T-helper 2 cell (primary cell): Measurements from ENCODE around the gene STAB1.

Experiments
- DNase-seq, 5 experiments: peaks; one replicate each; pipeline versions ENCODE4 v3.0.0 to v3.0.0-alpha.2; 2012 to 2022

Gene STAB1

DNA sequence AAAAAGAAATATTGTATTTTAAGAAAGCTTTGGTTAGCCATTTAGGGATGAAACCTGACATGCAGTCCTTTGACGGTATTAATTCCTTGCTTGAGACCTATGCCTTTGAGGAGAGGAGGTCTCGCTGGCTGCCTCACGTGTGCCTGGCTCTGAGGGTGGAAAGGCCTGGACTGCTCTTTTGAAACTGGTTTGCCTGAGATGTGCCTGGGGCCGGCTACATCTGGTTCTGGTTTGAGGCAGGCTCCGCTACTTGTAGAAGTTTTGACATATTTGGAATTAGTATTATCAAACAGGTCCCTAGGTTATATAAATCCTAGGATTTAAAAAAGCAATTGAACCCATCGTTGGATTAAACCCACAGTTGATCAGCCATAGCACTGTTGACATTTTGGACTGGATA lies 33.3 kb upstream of the STAB1 start:
- no peak for DNase-seq

GRCh38 chr3:52463416-52463815 lies 31.7 kb upstream of the STAB1 start:
- DNase-seq = no peak

DNA sequence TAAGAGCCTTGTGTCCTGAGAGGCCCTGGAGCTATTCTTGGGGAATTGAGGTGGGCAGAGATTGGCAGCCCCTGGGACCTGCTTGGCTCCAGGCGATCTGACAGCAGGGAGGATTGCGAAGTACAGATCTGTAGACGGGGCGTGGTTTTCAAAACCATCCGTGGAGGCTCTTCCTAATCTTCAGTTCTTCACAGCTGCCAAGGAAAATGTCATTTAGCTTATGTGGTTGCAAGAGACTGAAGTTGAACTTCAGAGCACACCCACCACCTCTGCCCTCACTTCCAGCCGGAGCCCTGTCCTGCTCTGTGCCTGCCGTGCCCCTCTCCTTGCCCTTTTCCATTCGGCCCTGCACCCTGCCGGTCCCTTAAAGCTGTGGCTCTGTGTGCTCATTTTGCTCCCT lies 26.8 kb upstream of the STAB1 start:
- no peak for DNase-seq

DNA sequence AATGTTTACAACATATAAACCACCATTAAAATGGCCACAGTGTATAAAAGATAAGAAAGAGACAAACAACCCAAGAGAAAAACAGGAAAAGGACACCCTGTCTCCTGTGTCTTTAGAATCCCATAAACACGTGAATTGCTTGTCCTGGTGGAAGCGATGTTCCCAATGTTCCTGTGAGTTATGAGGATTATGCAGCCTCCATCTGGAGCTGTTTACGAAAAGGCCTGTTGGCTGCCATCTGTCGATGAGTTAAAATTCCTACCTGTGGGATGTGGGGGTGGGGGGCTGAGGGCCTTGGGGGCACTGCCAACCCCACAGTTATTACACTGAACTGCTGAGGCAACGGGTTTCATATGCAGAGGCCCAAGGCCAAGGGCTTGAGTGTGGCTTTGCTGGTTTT lies 26.1 kb upstream of the STAB1 start:
- DNase-seq = no peak

- no peak for DNase-seq
These were observed 24.2 kb upstream of the STAB1 start for GRCh38 chr3:52470920-52471319.

DNA sequence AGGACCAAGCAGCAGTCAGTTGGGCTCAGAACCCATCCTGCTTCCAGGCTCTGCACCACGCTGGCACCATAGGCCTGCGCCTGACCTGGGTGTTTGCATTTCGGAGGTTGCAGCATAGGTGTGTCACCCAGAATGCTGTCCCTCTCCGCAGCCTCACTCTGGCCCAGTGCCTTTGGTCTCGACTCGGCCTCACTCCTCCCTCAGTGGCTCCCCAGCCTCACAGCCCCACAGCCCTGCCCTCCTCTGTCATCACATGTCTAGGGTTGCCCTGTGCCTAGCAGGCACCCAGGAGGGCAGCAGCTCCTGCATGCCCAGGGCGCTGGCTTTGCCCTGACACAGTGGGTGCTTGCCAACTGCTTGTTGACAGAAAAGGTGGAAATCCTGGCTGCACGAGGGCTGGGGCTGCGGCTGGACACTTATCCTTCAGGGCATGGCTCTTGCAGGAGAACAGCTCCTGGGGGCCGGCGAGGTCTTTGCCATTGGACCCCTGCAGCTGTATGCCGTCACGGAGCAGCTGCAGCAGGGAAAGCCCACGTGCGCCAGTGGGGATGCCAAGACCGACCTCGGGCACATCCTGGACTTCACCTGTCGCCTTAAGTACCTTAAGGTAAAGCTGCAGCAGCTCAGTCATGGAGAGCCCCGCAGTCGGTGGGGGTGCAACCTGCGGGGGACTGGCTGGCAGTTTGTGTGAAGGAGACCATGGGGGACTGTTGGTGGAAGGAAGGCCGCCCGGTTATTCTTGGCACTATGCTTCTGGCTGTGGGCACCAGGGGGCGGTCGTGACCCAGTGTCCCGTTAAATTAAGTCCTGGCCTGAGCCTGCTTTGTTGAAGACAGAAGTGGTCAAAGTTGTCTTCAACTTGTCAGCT lies 23.5 kb upstream of the STAB1 start:
- peak in 1 of 5 experiments; percentile 19 for DNase-seq

DNA sequence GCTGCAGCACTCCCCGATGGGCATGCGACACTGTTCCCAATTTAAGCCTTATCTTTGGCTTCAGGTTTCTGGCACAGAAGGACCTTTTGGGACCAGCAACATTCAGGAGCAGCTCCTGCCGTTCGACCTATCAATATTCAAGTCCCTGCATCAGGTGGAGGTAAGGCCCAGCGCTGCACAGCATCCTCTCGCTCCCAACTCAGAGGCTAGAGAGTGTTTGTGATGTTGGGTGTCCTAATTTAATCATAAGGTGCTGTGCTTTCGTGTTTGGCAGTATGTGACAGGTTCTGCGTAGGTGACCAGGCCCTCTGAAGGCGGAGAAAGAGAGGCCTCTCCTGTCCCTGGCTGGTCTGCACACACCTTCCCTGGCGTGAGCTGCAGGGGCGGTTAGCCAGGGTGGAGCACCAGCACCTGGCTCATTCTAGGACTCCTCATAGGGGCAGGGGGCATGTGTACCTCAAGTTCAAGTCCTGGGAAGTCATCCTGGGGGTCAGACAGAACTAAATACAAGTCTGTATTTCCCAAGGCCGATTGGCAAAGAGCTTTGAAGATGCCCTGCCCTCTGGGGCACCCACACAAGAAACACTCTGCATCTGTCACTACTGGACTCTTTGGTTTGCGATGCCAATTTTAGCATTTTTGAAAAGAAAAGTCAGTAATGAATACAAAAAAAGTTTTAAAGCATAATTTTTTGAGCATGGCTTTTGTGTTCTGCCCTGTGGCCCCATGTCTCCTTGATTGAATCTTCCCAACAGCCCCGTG lies 22.7 kb upstream of the STAB1 start:
- DNase-seq = no peak

DNA sequence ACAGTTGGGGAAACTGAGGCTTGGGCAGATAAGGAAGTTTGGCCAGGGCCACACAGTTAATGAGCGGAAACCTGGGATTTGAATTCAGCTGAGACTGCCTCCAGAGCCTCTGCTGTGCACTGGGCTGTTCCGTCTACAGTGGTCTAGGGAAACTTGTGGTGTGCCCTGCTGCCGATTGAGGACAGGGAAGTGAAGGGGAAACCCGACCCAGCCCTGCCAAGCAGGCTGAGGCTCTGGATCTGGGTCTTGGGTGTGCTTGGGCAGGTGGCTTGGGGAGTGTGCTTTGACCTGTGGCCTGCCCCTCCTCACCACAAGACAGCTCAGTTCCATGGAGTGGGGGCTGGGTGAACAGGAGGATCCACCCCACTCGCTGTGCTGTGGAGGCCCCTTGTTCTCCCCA lies 22.1 kb upstream of the STAB1 start:
- no peak for DNase-seq

- DNase-seq = no peak
These were observed 17.9 kb upstream of the STAB1 start for GRCh38 chr3:52477076-52477795.

DNA sequence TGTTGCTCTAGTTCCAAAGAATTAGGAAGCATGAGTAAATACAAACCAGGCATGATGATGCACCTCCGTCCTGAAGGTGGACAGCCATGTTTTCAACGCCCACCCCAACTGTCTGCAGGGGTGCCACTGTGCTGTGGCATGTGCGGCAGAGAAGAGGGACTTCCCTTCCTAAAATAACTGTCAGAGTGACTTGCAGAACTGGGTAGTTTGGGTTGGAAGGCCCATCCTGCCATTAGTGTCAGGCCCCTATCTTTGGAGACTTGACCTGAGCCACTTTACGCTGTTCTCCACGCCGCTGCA lies 17.4 kb upstream of the STAB1 start:
- no peak for DNase-seq

- no peak for DNase-seq
These were observed 15.9 kb upstream of the STAB1 start for GRCh38 chr3:52479037-52479876.

DNA sequence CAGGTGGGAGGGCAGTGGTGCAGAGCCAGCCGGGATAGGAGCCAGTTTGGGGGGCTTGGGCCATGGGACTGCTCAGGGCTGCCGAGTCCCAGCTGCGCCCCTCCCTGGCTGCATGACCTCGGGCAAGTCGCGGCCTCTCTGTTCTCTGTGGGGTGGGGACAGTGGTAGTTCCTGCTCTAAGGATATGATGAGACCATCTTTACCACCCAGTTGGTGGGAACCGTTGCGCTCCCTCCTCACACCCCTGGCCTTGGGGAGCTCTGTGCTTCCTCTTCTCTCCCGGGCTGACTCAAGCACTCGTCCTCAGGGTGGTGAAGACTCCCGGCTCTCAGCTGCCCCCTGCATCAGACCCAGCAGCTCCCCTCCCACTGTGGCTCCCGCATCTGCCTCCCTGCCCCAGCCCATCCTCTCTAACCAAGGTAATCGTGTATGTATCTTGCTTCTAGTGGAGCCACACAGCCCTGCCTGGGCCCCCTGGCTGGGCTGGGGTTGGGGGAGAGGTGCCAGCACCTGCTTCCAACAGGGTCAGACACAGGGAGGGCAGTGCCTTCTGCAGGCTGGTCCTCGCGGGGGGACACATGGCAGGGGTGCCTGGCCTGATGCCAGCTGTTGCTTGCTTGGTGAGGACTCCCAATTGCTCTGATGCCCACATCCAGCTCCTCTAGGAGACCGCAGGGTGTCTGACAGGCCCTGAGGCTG lies 15.1 kb upstream of the STAB1 start:
- no peak for DNase-seq

DNA sequence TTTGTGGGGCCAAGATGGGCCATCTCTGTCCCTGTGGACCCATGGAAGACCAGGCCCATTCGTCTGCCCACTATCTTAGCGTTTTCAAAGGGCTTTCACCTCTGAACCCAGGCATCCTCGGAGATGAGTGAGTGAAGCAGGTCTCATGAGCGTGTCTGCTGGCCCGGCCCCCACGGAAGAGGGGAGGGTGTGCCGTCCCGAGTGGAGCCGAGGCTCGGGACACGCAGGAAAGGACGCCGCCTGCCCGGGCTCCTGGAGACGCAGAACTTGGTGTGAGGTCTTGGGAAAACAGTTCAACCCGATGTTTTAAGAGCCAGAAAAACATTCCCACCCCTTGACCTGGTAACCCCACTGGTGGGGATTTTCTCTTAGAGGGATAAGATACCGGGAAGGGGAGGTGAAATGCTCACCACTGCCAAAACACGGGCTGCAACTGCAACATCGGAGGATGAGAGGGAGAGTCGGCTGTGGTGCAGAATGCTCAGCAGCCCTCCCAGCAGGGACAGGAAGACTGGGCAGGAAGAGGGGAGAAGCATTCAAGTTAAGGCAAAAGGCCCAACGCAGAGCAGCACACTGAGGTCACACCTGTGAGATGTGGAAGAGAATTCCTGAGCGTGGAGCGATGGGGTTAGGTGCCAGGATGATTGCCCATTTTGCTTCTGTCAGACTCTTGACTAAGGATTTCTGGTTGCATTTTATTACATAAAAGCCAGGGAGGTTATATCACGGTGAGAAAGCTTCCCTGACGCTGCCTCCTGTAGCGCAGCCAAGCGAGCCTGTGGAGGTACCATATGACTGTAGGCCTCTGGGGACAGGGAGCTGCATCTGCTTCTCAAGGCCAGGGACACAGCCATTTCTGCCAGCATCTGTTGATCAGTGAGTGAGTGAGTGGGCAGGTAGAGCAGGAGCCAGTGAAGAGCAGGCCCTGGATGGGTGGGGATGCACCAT lies 14.1 kb upstream of the STAB1 start:
- DNase-seq = no peak

DNA sequence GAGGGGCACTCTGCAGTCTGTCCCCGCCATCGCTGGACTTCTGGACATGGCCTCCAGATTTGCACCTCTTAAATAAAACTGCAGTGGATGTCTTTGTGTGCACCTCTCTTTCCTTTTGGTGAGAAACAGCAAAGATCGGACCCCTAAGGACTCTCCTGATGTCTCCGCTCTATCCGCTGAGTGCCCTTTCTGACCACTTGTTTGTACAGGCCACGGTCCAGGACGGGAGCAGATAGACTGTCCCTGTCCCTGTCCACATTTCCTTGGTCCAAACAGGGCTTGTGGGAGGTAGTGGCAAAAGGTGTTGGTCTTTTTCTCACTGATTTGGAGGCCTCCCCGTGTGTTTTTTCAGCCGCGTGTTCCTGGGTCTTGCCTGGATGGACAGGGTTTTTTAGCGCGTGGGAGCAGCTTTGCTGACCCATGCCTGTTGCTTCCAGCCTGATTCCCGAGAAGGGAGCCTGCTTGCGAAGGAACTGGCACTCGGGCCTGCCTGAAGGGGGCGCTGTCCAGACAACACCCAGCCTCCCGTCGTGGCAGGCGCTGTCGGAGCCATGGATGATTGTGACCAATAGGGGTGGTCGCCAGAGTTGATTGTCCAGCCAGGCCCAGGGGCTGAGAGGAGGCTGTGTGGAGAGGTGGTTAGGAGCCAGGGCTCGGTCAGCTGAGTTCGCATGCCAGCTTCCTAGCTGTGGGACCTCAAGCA lies 13.2 kb upstream of the STAB1 start:
- peak in 1 of 5 experiments; percentile 11 for DNase-seq

DNA sequence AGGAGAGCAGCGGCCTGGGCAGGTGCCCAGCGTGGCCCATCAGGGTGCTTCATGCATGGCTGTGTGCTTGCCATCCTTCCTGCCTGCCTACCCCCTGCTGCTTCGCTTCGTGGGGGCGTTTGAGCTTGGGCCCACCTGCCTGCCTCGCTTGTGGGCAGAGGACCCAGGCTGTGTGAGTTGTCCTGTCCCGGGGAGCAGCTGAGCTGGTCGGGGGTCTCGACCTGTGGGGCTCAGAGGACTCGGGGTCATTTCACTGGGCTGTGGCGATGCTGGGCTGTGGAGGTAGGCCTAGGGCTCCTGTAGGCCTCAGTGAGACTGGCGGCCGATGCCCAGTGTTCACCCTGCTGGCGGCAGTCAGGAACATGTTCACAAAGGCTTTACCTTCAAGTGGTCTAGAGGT lies 12.1 kb upstream of the STAB1 start:
- DNase-seq = no peak

DNA sequence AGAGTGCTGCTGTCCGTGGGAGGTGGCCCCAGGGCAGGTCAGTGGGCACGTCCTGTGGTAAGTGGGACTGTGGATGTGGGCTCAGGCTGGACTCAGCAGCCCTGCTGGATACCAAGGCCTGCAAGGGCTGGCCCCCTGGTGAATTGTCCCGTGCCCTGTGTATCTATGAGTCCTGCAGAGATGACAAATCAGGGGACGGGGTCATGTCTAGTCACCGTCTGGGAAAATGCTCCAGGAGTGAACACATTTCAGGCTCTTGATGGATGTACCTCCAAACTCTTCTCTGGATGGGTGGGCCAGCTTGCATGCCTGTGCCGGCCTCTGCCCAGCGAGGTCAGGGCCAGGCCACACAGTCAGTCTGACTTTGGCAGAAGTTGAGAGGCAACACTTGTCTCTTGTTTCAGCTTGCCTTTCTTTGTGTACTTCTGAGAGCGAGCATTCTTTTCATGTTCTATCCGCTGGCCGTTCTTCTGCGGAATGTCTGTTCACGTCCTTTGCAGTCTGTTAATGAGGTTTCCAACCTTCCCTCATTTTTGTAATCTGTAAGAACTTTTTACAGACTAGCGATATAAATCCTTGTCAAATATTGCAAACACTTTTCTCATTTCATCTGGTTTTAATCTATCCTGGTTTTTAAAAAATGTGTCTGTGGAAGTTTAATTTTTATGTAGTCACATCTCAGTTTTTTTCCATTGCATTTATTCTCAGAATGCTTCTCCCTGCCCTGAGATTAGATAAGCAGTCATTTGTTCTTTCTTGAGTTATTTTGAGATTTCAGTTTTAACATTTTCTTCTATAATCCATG lies 11.4 kb upstream of the STAB1 start:
- no peak for DNase-seq

DNA sequence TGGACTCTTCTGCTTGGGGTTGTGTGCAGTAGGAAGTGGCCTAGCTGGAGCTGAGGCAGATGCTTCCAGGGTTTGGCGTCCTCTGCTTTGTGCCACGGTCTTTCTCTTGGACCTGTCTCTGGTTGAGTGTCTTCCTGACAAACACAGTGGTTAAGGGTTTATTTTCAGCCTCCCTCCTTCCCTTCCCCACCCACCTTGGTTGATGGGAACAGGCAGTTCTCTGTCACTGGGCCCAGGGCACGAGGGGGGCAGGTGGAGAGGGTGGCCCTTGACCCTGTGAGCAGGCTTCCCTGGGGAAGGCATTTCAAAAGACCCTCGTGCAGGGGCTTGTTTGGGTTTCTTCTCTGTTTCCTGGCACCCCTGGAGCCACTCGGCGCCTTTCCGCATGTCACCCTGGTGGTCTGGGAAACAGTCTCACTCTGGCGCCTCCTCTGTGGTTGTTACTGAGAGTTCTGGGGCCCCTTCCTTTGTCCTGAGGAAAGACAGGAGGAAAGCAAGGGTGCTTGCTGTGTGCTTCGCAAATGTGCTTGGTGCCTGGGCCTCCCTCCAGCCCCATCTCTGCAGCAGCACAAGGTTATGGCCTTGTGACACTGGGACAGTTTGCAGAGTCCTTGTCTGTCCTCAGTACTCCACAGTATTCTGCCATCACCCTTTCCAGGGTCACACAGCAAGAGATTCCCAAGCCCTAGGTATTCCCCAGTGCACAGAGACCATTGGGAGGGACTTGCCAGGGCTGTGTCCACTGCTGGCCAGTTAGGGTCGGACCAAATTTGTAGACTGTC lies 10.3 kb upstream of the STAB1 start:
- DNase-seq = no peak

DNA sequence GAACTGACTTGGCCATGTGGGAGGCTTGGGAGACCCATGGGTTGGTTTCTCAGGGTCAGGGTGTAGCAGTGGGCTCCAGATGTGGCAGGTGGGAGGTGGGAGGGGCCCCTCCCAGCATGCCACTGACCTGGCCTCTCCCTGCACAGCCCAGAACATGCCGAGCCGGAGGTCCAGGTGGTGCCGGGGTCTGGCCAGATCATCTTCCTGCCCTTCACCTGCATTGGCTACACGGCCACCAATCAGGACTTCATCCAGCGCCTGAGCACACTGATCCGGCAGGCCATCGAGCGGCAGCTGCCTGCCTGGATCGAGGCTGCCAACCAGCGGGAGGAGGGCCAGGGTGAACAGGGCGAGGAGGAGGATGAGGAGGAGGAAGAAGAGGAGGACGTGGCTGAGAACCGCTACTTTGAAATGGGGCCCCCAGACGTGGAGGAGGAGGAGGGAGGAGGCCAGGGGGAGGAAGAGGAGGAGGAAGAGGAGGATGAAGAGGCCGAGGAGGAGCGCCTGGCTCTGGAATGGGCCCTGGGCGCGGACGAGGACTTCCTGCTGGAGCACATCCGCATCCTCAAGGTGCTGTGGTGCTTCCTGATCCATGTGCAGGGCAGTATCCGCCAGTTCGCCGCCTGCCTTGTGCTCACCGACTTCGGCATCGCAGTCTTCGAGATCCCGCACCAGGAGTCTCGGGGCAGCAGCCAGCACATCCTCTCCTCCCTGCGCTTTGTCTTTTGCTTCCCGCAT lies 7.9 kb upstream of the STAB1 start:
- no peak for DNase-seq
